Breast epithelium (tissue), 3 donors: ENCODE data around the gene ZNF18.

Experiments
- CTCF ChIP-seq, 3 donors: fragments of 450-650 bp; IDR thresholded peaks; one replicate each; pipeline ENCODE4 v1.5.1; 2016 to 2017; ENCODE audit warnings: antibody characterized with exemption in 3 of 3, mild to moderate bottlenecking in 3 of 3, moderate library complexity in 3 of 3
- POLR2A ChIP-seq: fragments of 450-650 bp; IDR thresholded peaks from one replicate; pipeline ENCODE4 v1.6.1; 2016; ENCODE audit warnings: antibody characterized with exemption, mild to moderate bottlenecking, moderate library complexity
- POLR2AphosphoS5 ChIP-seq, 3 donors: sonication (generic); formaldehyde crosslinking; IDR thresholded peaks; one replicate each; pipeline ENCODE4 v1.6.1; 2017; ENCODE audit warnings: antibody characterized with exemption in 3 of 3

DNA sequence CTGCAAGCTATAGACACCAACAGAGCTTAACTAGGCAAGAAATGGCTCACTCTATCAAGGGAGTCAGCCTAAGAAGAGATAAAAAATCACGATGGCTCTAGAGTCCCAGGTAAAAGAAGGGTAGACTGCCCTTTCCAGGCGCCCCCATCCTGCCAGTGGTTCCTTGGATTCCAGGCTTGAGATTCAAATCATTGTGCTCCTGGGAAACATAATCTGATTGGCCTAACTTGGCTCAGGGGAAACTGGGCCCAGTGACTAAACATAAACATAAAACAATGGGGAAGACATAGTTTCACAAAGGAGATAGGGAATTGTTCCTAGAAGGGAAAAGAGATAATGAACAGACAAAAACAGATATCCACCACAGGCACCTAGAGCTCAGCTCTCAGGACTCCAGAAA is 56.4 kb downstream of the ZNF18 start:
- TF ChIP-seq POLR2A (no peak), CTCF (IDR thresholded peaks at IDR 0.05) (no peak), POLR2AphosphoS5 (IDR thresholded peaks at IDR 0.05) (no peak)
